Hematopoietic multipotent progenitor cell treated with erythropoietin and hydrocortisone succinate and interleukin-3 and kit ligand, for 8 days (in vitro differentiated cells): Measurements from ENCODE around the gene SPATA13.
"Not testable (repeated sequence)": the region's sequence is repeated elsewhere in the genome, so short reads cannot be mapped to it uniquely, and the experiment has no call there.

ENCODE experiments used
- DNase-seq: peaks from one replicate; pipeline ENCODE4 v3.0.0-alpha.2; 2015

Gene SPATA13

GRCh38 chr13:24202215-24202614 is 41.7 kb downstream of the SPATA13 start:
- no peak for DNase-seq

DNA sequence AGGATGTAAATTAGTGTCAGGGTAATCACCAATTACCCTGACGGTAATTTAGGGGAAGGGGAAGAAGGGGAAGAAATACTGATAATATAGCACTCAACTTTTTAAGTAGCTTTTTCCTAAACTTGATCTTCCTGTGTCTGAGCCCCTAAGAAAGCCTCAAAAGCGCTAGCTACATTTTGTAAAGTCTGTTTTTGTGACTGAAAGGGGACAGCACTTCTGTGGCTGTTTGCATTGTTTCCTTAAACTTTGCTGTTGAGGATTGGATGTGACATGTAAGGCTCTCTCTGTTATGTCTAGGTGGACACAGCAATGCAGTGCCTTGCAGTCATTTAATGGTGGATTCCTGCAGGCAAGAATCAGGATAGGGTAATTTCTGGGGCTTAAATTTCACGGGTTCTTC is 42.8 kb downstream of the SPATA13 start:
- DNase-seq: no peak

- DNase-seq: peak; percentile 31
These were observed 43.3 kb downstream of the SPATA13 start for GRCh38 chr13:24203811-24204210.

DNA sequence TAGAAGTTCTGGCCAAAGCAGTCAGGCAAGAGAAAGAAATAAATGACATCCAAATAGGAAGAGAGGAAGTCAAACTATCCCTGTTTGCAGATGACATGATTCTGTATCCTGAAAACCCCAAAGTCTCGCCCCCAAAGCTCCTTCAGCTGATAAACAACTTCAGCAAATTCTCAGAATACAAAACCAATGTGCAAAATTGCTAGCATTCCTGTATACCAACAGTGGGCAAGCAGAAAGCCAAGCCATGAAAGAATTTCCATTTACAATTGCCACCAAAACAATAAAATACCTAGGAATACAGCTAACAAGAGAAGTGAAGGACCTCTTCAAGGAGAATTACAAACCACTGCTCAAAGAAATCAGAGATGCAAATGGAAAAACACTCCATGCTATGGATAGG is 44.6 kb downstream of the SPATA13 start:
- not testable (repeated sequence) for DNase-seq

DNA sequence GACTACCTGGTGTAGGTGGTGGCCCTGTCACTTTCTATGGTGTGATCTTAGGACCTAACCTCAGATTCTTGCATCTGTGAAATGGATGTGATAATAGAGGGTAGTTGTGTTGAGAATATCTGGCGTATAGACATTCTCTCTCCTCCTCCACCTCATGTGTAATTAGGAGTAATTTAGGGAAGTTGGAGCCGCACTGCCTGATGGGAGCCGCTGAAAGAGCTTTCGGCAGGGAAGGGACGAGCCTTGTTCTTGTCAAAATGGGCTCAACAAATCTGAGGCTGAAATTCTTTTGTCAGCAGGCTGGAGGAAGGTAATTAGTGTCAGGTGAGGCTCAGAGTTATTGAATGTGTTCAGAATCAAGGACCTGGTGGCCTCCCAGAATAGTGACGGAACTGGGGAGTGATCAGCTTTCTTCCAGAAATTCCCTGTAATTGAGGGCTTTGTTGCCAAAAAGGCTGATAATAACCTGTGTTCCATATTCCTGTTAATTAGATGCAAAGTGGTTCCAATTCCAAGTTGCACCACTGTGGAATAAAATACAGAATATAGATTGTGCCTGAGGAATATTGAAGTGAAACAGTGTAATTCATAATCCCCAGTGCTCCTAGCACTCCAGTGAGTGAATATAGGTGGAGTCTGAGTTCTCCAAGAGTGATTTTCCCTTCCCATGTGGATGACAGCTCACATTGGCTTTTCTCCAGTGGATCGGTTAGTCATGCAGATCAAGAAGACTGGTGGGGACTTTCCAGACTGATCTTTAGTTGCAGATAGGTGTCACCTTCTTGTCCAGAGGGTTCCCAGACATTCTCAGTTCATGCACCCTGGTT is 47.5 kb downstream of the SPATA13 start:
- no peak for DNase-seq

DNA sequence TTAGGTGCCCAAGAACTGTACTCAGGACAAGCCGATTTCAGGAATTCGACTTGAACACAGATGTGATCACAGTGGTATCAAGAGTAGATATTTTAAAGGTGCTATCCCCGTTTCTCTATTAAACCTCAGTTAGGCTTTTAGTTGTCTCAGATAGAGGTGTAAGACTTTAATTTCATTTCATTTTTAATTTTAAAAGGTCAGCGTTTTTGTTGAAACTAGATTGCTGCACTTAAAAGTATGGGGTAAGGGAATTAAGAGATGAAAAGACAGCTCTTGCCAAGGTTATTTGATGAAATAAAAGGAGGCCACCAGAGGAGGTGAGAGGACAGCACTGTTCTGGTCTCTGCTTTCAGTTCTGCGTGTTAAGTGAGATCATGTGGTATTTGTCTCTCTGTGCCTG is 48.6 kb downstream of the SPATA13 start:
- DNase-seq: no peak

- no peak for DNase-seq
These were observed 51.7 kb downstream of the SPATA13 start for GRCh38 chr13:24212254-24212653.

DNA sequence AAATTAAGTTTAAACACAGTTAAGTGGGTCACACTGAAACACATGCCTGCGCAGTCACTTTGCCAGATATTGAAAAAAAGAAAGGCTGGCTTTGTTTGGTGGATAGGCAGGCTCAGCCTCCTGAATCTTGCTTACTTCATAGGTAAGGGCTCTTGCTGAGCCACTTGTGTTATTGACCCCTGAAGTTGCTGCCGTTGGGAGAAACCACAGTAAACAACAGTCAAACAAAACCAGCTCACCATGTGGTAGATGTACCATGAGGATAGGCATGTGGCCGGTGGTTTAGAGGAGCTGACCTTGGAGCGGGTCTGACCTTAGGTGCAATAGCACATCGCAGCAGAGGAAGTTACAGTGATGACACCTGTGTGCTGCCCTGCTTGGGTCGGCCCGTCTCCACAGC is 52.2 kb downstream of the SPATA13 start:
- DNase-seq: no peak

GRCh38 chr13:24213932-24214331 is 53.4 kb downstream of the SPATA13 start:
- DNase-seq: no peak

- no peak for DNase-seq
These were observed 54.0 kb downstream of the SPATA13 start for GRCh38 chr13:24214528-24214927.

DNA sequence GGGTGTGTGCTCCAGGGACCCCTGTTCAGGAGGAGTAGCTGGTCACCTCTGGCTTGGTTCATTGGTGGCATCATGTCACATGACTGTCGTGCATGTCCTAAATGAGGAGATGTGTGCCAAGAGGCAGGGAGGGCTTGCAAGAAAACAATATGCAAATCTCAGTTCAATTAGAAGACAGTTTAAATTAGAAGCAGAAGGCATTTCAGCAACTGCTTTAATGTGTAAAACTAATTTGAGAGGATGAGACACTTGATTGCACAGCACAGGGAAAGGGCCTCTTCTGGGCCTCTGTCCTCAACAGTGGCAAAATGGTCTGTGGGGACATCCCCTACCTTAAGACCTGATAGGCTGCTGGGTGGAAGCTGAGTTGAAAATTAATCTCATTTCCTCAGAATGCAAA is 54.6 kb downstream of the SPATA13 start:
- no peak for DNase-seq

DNA sequence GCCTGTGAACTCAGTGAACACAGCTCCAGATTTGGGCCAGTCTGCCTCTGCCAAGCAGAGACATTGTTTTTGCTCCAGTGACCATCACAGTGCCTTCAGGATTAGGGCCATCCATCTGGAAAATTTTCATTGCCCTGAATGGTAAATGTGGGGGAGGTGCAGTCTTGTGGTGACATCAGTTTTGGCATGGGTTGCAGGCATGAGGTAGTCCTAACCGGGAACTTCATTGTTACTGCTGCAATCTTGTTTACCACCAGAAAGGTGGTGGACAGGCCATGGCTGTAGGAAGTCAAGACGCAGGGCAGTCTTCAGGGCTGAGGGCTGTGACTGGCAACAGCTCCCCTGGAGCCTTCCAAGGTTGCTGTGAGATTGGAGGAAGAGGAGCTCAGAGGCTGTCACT is 55.2 kb downstream of the SPATA13 start:
- DNase-seq: no peak

DNA sequence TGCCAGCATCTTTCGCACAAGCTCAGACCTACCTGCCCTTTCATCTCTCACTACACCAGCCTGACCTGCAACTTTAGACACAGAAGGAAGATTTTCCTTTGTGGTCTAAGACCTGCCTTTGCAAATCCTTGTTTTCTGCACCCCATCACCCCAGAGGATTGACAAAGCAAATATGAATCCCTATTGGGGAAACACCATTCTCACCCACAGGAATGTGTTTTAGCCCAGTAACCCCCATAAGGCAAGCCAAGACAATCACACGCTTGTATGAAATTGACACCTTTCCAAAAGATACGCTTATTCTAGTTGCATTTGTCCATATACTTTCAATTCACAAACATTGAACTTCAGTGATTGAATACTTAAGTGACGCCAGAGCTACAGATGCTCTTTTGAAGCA is 55.7 kb downstream of the SPATA13 start:
- no peak for DNase-seq

GRCh38 chr13:24216779-24217178 is 56.3 kb downstream of the SPATA13 start:
- not testable (repeated sequence) for DNase-seq

DNA sequence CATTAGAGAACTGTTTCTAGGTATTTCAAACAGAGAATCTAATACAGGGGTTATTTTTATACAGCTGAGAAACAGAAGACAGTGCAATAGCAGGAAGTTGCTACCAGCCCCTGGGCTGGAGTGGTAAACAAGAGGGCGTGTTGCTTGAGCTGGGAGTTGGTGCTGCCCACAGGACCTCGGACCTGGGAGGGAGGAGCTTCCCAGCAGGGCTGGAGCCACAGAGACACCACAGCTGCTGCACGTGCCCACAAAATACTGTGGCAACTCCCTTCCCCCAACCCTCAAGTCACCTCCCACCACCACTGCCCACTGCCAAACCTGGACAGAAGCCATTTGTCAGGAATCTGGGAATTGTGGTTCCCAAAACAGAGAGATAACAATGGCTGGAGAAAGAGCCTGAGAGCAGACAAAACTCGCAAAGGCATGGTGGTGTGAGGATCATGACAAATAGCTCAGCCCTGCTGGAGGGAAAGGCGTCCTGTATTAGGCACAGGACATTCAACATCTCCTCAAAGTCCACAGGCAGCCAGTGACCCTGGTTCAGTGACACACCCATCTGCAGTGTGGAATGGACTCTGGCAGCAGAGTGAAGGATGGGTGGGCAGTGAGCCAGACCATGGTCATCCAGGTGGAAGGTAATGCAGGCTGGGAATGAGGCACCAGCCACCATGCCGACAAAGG is 57.2 kb downstream of the SPATA13 start:
- DNase-seq: peak; percentile 38

GRCh38 chr13:24218338-24218737 is 57.8 kb downstream of the SPATA13 start:
- no peak for DNase-seq

- DNase-seq: no peak
These were observed 58.5 kb downstream of the SPATA13 start for GRCh38 chr13:24218977-24219376.

DNA sequence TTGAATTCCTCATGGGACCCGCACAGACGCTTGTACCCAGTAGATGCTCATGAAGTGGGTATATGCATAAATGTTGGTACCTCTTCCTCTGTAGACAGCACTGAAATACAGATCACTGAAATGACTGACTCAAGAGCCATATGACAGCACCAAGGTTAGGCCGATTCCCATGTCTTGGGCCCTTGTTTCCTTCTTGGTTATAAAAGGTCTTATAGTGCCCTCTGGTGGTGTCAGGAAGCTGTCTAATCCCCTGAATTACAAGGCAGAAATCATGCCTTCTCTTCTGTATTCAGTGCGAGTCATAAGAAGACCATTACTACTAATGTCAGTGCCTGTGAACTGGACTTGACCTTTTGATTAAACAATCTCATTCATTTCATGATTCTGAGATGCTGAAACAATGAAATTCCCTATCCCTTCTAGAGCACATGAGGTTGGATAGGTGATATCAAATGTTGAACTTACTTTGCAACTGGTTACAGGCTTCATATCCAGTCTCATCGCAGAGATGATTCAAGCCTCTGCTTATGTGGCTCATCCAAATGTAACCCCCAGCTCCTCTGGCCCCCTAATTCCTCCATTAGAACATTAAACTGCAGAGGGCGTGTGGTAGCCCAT is 59.7 kb downstream of the SPATA13 start:
- peak; percentile 87 for DNase-seq

- DNase-seq: no peak
These were observed 60.5 kb downstream of the SPATA13 start for GRCh38 chr13:24221007-24221406.

DNA sequence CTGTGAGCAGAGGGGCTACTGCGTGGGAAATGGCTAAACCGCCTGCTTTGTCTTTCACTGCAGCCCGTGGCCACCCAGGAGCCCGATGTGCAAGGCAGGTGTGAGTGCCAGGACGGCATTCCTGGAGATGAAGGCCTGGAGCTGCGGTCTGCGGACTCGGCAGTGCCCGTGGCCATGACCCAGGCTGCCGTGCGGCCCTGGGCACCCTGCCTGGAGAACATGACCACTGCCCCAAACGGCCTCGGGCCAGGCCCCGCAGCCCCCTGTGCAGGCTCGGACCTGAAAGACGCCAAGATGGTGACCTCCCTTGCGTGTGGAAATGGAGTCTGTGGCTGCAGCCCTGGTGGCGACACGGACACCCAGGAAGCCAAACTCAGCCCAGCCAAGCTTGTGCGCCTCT is 62.2 kb downstream of the SPATA13 start:
- DNase-seq: no peak

DNA sequence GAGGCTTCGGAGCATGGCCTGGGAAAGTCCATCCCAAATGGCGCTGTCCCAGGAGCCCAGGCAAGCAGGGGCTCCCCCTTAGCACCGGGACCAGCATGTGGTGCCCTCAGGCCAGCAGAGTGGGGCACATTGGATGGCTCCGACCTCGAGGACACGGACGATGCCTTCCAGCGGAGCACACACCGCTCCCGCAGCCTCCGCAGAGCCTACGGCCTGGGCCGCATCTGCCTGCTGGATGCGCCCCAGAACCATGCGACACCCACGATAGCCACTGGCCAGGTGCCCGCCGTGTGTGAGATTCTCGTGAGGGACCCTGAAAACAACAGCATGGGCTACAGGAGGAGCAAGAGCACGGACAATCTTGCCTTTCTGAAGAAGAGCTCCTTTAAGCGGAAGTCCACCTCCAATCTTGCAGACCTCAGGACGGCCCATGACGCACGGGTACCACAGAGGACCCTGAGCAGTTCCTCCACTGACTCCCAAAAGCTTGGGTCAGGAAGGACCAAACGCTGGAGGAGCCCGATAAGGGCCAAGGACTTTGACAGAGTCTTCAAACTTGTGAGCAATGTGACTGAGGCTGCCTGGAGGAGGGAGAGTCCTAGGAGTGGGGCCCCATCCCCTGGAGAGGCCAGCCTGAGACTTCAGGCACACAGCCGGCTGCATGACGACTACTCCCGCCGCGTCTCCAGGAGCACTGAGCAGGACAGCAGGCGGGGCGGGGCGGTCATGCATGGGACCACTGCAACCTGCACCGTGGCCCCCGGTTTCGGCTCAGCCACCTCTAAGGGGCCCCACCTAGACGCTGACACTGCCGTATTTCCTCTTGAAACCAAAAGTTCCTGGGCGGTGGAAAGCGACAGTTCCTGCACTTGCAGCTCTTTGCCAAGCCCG is 63.1 kb downstream of the SPATA13 start:
- DNase-seq: no peak

- DNase-seq: no peak
These were observed 63.7 kb downstream of the SPATA13 start for GRCh38 chr13:24224232-24224680.

- no peak for DNase-seq
These were observed 64.5 kb downstream of the SPATA13 start for GRCh38 chr13:24225062-24225461.
